Measurements from ENCODE around the gene PTPRN2.

DNA sequence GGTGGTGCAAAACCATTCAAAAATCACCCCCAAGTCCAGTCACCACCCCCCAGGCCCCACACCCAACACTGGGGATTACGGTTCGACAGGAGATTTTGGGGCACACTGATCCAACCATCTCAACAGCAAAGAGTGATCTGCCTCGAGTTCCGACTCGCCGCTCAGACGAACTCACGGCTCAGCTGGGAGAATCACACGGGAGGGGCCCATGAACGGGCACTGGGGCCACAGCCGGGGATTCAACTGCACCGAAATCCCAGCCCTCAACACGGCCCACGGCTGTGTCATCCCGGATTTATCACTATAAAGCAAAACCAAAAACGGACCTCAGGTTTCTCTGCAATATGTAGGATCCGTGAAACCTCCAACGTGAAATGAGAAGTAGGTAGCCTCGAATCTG lies 790.8 kb downstream of the PTPRN2 start:
- TF ChIP-seq FIP1L1 (IDR thresholded peaks at IDR 0.05; ENCODE audit: low read depth, low read length, poor library complexity, severe bottlenecking) (no peak), ZEB2 (IDR thresholded peaks at IDR 0.05) (no peak), PTBP1 (IDR thresholded peaks at IDR 0.05; ENCODE audit: low read depth, low read length) (no peak), MYC (IDR thresholded peaks at IDR 0.05; ENCODE audit: low read depth, low read length) (no peak), MYC (CRISPR knock-in tag; IDR thresholded peaks at IDR 0.05; ENCODE audit: borderline replicate concordance, low read depth) (no peak), ZNF699 (CRISPR knock-in tag; IDR thresholded peaks at IDR 0.05; ENCODE audit: insufficient replicate concordance) (no peak), ZSCAN29 (IDR thresholded peaks at IDR 0.05) (no peak), FOXJ3 (CRISPR knock-in tag; IDR thresholded peaks at IDR 0.05) (no peak), SMARCA4 (IDR thresholded peaks at IDR 0.05) (no peak), POLR2AphosphoS5 (IDR thresholded peaks at IDR 0.05; ENCODE audit: control insufficient read depth, insufficient read depth, low read depth, low read length) (no peak), PTRF (tag; IDR thresholded peaks at IDR 0.05) (no peak), POLR2A (conservative IDR thresholded peaks at IDR 0.05) (no peak), NCOA1 (IDR thresholded peaks at IDR 0.05; ENCODE audit: low read depth) (no peak)
- TF ChIP-seq, protein P1, sequence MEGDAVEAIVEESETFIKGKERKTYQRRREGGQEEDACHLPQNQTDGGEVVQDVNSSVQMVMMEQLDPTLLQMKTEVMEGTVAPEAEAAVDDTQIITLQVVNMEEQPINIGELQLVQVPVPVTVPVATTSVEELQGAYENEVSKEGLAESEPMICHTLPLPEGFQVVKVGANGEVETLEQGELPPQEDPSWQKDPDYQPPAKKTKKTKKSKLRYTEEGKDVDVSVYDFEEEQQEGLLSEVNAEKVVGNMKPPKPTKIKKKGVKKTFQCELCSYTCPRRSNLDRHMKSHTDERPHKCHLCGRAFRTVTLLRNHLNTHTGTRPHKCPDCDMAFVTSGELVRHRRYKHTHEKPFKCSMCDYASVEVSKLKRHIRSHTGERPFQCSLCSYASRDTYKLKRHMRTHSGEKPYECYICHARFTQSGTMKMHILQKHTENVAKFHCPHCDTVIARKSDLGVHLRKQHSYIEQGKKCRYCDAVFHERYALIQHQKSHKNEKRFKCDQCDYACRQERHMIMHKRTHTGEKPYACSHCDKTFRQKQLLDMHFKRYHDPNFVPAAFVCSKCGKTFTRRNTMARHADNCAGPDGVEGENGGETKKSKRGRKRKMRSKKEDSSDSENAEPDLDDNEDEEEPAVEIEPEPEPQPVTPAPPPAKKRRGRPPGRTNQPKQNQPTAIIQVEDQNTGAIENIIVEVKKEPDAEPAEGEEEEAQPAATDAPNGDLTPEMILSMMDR (IDR thresholded peaks at IDR 0.05 in 2 of 3, conservative IDR thresholded peaks at IDR 0.05 in 1 of 3; ENCODE audit: insufficient read depth in 2 of 3, low read depth in 1 of 3, low read length in 3 of 3): no peak
